ENCODE data around the gene KCNT1. TPM values are rescaled to one million over a fixed set of nuclear protein-coding genes. Genes with fewer than 3 reads are reported as not detected.

The KCNT1 gene
- total and polyA plus RNA-seq, 3 donors from 2014 or later = 1.8 to 7.3 (median 5.3) TPM

GRCh38 chr9:135839516-135839915 lies 137.5 kb downstream of the KCNT1 start:
- H3K36me3 ChIP-seq (ENCODE audit: low read depth, missing control alignments) = no peaks in the 10 kb centered on the region
- intact Hi-C loops (cut with DNase I; ENCODE audit: low total_unique reads) = no loop called here
- H3K9me3 ChIP-seq = no peaks in the 10 kb centered on the region
- H3K27ac ChIP-seq = no peak overlapping the region
- DNase-seq = no peak
- TF ChIP-seq, protein P1, sequence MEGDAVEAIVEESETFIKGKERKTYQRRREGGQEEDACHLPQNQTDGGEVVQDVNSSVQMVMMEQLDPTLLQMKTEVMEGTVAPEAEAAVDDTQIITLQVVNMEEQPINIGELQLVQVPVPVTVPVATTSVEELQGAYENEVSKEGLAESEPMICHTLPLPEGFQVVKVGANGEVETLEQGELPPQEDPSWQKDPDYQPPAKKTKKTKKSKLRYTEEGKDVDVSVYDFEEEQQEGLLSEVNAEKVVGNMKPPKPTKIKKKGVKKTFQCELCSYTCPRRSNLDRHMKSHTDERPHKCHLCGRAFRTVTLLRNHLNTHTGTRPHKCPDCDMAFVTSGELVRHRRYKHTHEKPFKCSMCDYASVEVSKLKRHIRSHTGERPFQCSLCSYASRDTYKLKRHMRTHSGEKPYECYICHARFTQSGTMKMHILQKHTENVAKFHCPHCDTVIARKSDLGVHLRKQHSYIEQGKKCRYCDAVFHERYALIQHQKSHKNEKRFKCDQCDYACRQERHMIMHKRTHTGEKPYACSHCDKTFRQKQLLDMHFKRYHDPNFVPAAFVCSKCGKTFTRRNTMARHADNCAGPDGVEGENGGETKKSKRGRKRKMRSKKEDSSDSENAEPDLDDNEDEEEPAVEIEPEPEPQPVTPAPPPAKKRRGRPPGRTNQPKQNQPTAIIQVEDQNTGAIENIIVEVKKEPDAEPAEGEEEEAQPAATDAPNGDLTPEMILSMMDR (IDR thresholded peaks at IDR 0.05) = no peak
- TF ChIP-seq POLR2A (IDR thresholded peaks at IDR 0.05) = no peak
- H3K4me1 ChIP-seq = no peaks in the 10 kb centered on the region
- WGBS, 2 donors = 97% methylated on average over 11 of the region's 11 CpGs; no CpG with 5 or more reads in 1 of the 2 donors
- no peak overlapping the region for H3K4me3 ChIP-seq
- H3K27me3 ChIP-seq = no peaks in the 10 kb centered on the region

- Histone ChIP-seq H3K27ac (no peak overlapping the region), H3K4me1 (no peaks in the 10 kb centered on the region), H3K9me3 (no peaks in the 10 kb centered on the region), H3K27me3 (no peaks in the 10 kb centered on the region), H3K36me3 (ENCODE audit: low read depth, missing control alignments) (no peaks in the 10 kb centered on the region), H3K4me3 (no peak overlapping the region)
- WGBS, 2 donors = 84 to 98% methylated on average over 4 to 9 of the region's 9 CpGs
- intact Hi-C loops (cut with DNase I; ENCODE audit: low total_unique reads) = no loop called here
- TF ChIP-seq, protein P1 (IDR thresholded peaks at IDR 0.05) = no peak
- TF ChIP-seq POLR2A (IDR thresholded peaks at IDR 0.05) = no peak
- DNase-seq = no peak
Observed at GRCh38 chr9:135840107-135840506, 138.1 kb downstream of the KCNT1 start.

DNA sequence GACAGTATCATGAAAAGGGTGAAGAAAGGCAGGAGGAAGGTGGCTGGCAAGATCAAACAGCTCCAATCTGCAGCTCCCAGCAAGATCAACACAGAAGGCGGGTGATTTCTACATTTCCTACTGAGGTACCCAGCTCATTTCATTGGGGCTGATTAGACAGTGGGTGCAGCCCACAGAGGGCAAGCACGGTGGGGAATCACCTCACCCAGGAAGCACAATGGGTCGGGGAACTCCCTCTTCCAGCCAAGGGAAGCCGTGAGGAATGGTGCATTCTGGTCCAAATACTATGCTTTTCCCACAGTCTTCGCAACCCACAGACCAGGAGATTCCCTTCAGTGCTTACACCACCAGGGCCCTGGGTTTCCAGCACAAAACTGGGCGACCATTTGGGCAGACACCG lies 138.6 kb downstream of the KCNT1 start:
- H3K9me3 ChIP-seq = no peaks in the 10 kb centered on the region

More for the DNA sequence above, 138.6 kb downstream of the KCNT1 start:
- no peak overlapping the region for H3K4me3 ChIP-seq
- 91 to 96% methylated on average over 5 to 7 of the region's 7 CpGs for WGBS, 2 donors
- no peak for DNase-seq
- H3K36me3 ChIP-seq (ENCODE audit: low read depth, missing control alignments) = no peaks in the 10 kb centered on the region
- no peaks in the 10 kb centered on the region for H3K4me1 ChIP-seq
- H3K27me3 ChIP-seq = no peaks in the 10 kb centered on the region
- H3K27ac ChIP-seq = no peak overlapping the region
- no peak for TF ChIP-seq POLR2A (IDR thresholded peaks at IDR 0.05)
- TF ChIP-seq, protein P1 (IDR thresholded peaks at IDR 0.05) = no peak
- intact Hi-C loops (cut with DNase I; ENCODE audit: low total_unique reads) = no loop called here

Other genes with a start within 250 kb of the KCNT1 start
- gene PPP1R26, start 222.4 kb upstream of the KCNT1 start, total RNA-seq = 10 to 100 TPM; 33.1 to 38.8 TPM
- 15.6 TPM for gene PPP1R26, start 222.4 kb upstream of the KCNT1 start, polyA plus RNA-seq (ENCODE audit: insufficient read depth, low read depth, low replicate concordance)
- gene MRPS2, start 201.5 kb upstream of the KCNT1 start, total RNA-seq = 10 to 100 TPM; 35.9 to 40.4 TPM
- 34.7 TPM for gene MRPS2, start 201.5 kb upstream of the KCNT1 start, polyA plus RNA-seq (ENCODE audit: insufficient read depth, low read depth, low replicate concordance)
- gene LCN1, start 180.7 kb upstream of the KCNT1 start, total RNA-seq = not detected
- 2.7 TPM for gene LCN1, start 180.7 kb upstream of the KCNT1 start, polyA plus RNA-seq (ENCODE audit: insufficient read depth, low read depth, low replicate concordance)
- 10 to 100 TPM; 13.9 to 19.0 TPM for gene OBP2A, start 156.1 kb upstream of the KCNT1 start, total RNA-seq
- 11.8 TPM for gene OBP2A, start 156.1 kb upstream of the KCNT1 start, polyA plus RNA-seq (ENCODE audit: insufficient read depth, low read depth, low replicate concordance)
- gene PAEP, start 140.4 kb upstream of the KCNT1 start, total RNA-seq = not detected
- gene PAEP, start 140.4 kb upstream of the KCNT1 start, polyA plus RNA-seq (ENCODE audit: insufficient read depth, low read depth, low replicate concordance) = 2.5 TPM
- gene GLT6D1, start 62.6 kb upstream of the KCNT1 start, total RNA-seq = under 1 TPM in 1 of 2 donors, not detected in 1; 0.47 TPM
- gene GLT6D1, start 62.6 kb upstream of the KCNT1 start, polyA plus RNA-seq (ENCODE audit: insufficient read depth, low read depth, low replicate concordance) = 1.6 TPM
- gene LCN9, start 38.9 kb upstream of the KCNT1 start, total RNA-seq = under 1 TPM in 1 of 2 donors, not detected in 1; 0.68 TPM
- not detected for gene LCN9, start 38.9 kb upstream of the KCNT1 start, polyA plus RNA-seq (ENCODE audit: insufficient read depth, low read depth, low replicate concordance)
- gene SOHLH1, start 2.7 kb upstream of the KCNT1 start, total RNA-seq = 10 to 100 TPM; 18.4 to 32.7 TPM
- 18.7 TPM for gene SOHLH1, start 2.7 kb upstream of the KCNT1 start, polyA plus RNA-seq (ENCODE audit: insufficient read depth, low read depth, low replicate concordance)
- 100 to 1,000 TPM in 1 of 2 donors, 10 to 100 TPM in 1; 93.7 to 102 TPM for gene CAMSAP1, start 205.4 kb downstream of the KCNT1 start, total RNA-seq
- 44.1 TPM for gene CAMSAP1, start 205.4 kb downstream of the KCNT1 start, polyA plus RNA-seq (ENCODE audit: insufficient read depth, low read depth, low replicate concordance)